Hepatocyte (in vitro differentiated cells): ENCODE results near the gene LSG1. TPM values are rescaled to one million over a fixed set of nuclear protein-coding genes. Genes with fewer than 3 reads are reported as not detected.

ENCODE experiments used
- DNase-seq: peaks from one replicate; pipeline ENCODE4 v3.0.0-alpha.2; 2016; ENCODE audit warnings: low spot score
- H2AFZ ChIP-seq: fragments of 200-600 bp; sonication (generic); 2 replicates; pipeline ENCODE4 v1.6.0; 2016; ENCODE audit warnings: antibody characterized with exemption, mild to moderate bottlenecking
- H3K27ac ChIP-seq: fragments of 200-600 bp; sonication (generic); 2 replicates; pipeline ENCODE4 v1.5.1; 2016; ENCODE audit warnings: mild to moderate bottlenecking
- H3K27me3 ChIP-seq: fragments of 200-600 bp; sonication (generic); 2 replicates; pipeline ENCODE4 v1.6.1; 2016
- H3K36me3 ChIP-seq: fragments of 200-600 bp; sonication (generic); replicated peaks from 2 replicates; pipeline ENCODE4 v1.5.1; 2016; ENCODE audit warnings: low read depth; ENCODE audit not compliant: insufficient read depth
- H3K4me1 ChIP-seq: fragments of 200-600 bp; sonication (generic); 2 replicates; pipeline ENCODE4 v1.5.1; 2016; ENCODE audit warnings: mild to moderate bottlenecking, moderate library complexity; ENCODE audit not compliant: insufficient read depth
- H3K4me2 ChIP-seq: fragments of 200-600 bp; sonication (generic); 2 replicates; pipeline ENCODE4 v1.6.0; 2016
- H3K4me3 ChIP-seq: fragments of 200-600 bp; sonication (generic); 2 replicates; pipeline ENCODE4 v1.5.1; 2016; ENCODE audit warnings: mild to moderate bottlenecking
- H3K79me2 ChIP-seq: fragments of 200-600 bp; sonication (generic); 2 replicates; pipeline ENCODE4 v1.6.0; 2017; ENCODE audit warnings: mild to moderate bottlenecking
- H3K9me2 ChIP-seq: fragments of 200-600 bp; sonication (generic); replicated peaks from 2 replicates; pipeline ENCODE4 v1.6.0; 2017; ENCODE audit warnings: mild to moderate bottlenecking; ENCODE audit not compliant: insufficient read depth
- H3K9me3 ChIP-seq: fragments of 200-600 bp; sonication (generic); 2 replicates; pipeline ENCODE4 v1.5.1; 2016; ENCODE audit warnings: low read depth, mild to moderate bottlenecking
- H4K20me1 ChIP-seq: fragments of 200-600 bp; sonication (generic); 2 replicates; pipeline ENCODE4 v1.6.0; 2016; ENCODE audit warnings: mild to moderate bottlenecking; ENCODE audit not compliant: insufficient read depth, poor library complexity, severe bottlenecking
- EZH2 ChIP-seq: fragments of 200-600 bp; sonication (generic); IDR thresholded peaks from 2 replicates; pipeline ENCODE4 v1.6.1; 2016; ENCODE audit warnings: antibody characterized with exemption, mild to moderate bottlenecking, borderline replicate concordance
- EZH2phosphoT487 ChIP-seq: fragments of 200-600 bp; sonication (generic); IDR thresholded peaks from one replicate; pipeline ENCODE4 v1.6.1; 2018; ENCODE audit warnings: antibody characterized with exemption, mild to moderate bottlenecking, low read depth, moderate library complexity; ENCODE audit not compliant: unreplicated experiment, severe bottlenecking
- WGBS: methylation state at CpG from one replicate; pipeline ENCODE4 v1.1.6; 2016; ENCODE audit warnings: low lambda C conversion rate; ENCODE audit errors: missing lambda C conversion rate; 5-methylcytosine and 5-hydroxymethylcytosine counted together
- polyA plus RNA-seq: library from polyadenylated mRNA; unstranded; fragments of >200 nt; fragmentation: Nextera tagmentation; extraction: Ambion mirVana; gene quantifications from 2 replicates; pipeline ENCODE4 v1.2.1, GENCODE V29; 2016
- total RNA-seq: library from RNA; depleted of rRNA; stranded (reverse); fragments of >200 nt; gene quantifications from 2 replicates; pipeline ENCODE4 v1.2.3, GENCODE V29; 2014
- TF ChIP-seq, protein P1 (sequence below): fragments of 200-600 bp; sonication (generic); IDR thresholded peaks from 2 replicates; pipeline ENCODE4 v1.5.1; 2016; ENCODE audit warnings: antibody characterized with exemption, mild to moderate bottlenecking; ENCODE audit not compliant: poor library complexity

Gene LSG1
- total and polyA plus RNA-seq, 2 experiments from 2014 or later: 27.0 to 29.5 TPM

DNA sequence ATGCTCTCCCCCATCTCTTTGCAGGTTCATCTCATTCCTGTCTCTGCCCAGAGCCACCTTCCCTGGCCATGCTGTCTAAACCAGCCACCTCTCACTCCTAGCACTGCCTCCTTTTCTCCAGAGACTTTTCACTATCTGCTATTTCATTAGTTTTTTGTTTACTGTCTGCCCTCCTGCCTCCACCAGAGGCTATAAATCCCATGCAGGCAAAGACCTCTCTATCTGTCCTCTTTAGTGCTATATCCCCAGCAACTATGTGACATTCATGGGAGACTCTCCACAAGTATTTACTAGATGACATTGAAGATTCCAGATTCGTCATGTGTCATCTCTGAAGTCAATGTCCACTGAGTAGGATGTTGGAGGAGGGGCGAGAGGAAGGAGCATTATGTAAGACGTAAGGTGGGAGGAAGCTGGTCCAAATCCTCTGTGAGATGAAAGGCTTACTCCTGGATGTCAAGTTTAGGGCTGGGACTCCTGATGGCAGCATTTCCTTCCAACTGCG lies 10.2 kb upstream of the LSG1 start:
- DNase-seq: no peak
- peak overlapping the region; percentile 19 for H3K4me2 ChIP-seq
- peaks cover 10% of the 10 kb centered on the region for H3K4me1 ChIP-seq
- H3K4me3 ChIP-seq: no peak overlapping the region
- peak overlapping the region; percentile 5 for H3K27ac ChIP-seq
- H3K9me3 ChIP-seq: no peaks in the 10 kb centered on the region
- peaks cover 9% of the 10 kb centered on the region for H4K20me1 ChIP-seq
- H3K79me2 ChIP-seq: peaks cover 11% of the 10 kb centered on the region
- no peaks in the 10 kb centered on the region for H3K36me3 ChIP-seq
- no peak for TF ChIP-seq EZH2
- TF ChIP-seq, protein P1, sequence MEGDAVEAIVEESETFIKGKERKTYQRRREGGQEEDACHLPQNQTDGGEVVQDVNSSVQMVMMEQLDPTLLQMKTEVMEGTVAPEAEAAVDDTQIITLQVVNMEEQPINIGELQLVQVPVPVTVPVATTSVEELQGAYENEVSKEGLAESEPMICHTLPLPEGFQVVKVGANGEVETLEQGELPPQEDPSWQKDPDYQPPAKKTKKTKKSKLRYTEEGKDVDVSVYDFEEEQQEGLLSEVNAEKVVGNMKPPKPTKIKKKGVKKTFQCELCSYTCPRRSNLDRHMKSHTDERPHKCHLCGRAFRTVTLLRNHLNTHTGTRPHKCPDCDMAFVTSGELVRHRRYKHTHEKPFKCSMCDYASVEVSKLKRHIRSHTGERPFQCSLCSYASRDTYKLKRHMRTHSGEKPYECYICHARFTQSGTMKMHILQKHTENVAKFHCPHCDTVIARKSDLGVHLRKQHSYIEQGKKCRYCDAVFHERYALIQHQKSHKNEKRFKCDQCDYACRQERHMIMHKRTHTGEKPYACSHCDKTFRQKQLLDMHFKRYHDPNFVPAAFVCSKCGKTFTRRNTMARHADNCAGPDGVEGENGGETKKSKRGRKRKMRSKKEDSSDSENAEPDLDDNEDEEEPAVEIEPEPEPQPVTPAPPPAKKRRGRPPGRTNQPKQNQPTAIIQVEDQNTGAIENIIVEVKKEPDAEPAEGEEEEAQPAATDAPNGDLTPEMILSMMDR: no peak
- no peak for TF ChIP-seq EZH2phosphoT487
- WGBS: 29% methylated on average over 4 of the region's 4 CpGs
- H2AFZ ChIP-seq: no peak overlapping the region
- H3K27me3 ChIP-seq: peaks cover 12% of the 10 kb centered on the region
- H3K9me2 ChIP-seq: no peaks in the 10 kb centered on the region

DNA sequence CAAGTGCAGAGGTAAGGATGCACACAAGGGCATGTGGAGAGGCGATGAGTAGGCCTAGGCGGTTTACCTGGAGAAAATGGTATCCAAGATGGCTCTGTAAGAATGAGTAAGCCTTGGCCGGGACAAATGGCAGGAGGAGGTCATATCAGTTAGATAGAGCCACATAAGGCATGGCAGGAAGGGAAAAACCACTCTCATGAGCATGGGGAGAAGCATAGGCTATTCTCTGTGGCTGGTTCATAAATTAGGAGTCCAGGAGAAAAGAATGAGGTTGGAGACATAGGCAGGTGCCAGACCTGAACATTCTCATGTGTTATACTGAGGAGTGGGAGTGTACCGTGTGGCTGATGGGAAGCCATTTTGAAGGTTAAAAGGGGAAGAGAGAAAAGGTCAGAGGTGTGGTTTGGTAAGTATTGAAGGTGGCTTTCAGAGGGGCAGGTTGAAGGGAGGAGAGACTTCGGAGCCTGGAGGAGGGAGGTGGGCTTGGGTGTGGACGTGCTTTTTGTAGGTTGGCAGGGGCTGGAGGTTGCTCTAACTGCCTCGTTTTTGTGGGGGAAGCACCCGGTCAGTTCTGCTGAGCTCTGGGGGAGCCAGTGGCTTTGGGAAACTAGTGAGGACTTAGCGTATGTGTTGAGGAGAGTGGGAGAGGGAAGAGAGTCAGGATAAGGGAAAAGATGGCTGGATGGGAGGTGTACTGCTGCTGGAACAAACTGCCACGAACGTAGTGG lies 9.1 kb upstream of the LSG1 start:
- Histone ChIP-seq H4K20me1 (no peaks in the 10 kb centered on the region), H3K27me3 (peaks cover 12% of the 10 kb centered on the region), H3K4me3 (no peak overlapping the region), H3K9me3 (no peaks in the 10 kb centered on the region), H3K36me3 (no peaks in the 10 kb centered on the region), H3K9me2 (no peaks in the 10 kb centered on the region), H3K79me2 (no peaks in the 10 kb centered on the region), H3K27ac (no peak overlapping the region), H2AFZ (no peak overlapping the region), H3K4me2 (no peak overlapping the region), H3K4me1 (peaks cover 6% of the 10 kb centered on the region)
- no peak for DNase-seq
- 79% methylated on average over 11 of the region's 11 CpGs for WGBS
- TF ChIP-seq EZH2 (no peak), EZH2phosphoT487 (no peak)
- TF ChIP-seq, protein P1: no peak

- WGBS: 65% methylated on average over 1 of the region's 1 CpG
- Histone ChIP-seq H3K4me1 (no peaks in the 10 kb centered on the region), H3K9me2 (no peaks in the 10 kb centered on the region), H3K4me3 (no peak overlapping the region), H3K79me2 (peaks cover 4% of the 10 kb centered on the region), H4K20me1 (no peaks in the 10 kb centered on the region), H3K36me3 (no peaks in the 10 kb centered on the region), H2AFZ (no peak overlapping the region), H3K27me3 (peaks cover 7% of the 10 kb centered on the region), H3K27ac (no peak overlapping the region), H3K9me3 (no peaks in the 10 kb centered on the region), H3K4me2 (no peak overlapping the region)
- DNase-seq: no peak
- TF ChIP-seq, protein P1: no peak
- TF ChIP-seq EZH2phosphoT487 (no peak), EZH2 (no peak)
These were observed 4.5 kb upstream of the LSG1 start for GRCh38 chr3:194676471-194676870.
